ENCODE data around the gene SLC16A10.

DNA sequence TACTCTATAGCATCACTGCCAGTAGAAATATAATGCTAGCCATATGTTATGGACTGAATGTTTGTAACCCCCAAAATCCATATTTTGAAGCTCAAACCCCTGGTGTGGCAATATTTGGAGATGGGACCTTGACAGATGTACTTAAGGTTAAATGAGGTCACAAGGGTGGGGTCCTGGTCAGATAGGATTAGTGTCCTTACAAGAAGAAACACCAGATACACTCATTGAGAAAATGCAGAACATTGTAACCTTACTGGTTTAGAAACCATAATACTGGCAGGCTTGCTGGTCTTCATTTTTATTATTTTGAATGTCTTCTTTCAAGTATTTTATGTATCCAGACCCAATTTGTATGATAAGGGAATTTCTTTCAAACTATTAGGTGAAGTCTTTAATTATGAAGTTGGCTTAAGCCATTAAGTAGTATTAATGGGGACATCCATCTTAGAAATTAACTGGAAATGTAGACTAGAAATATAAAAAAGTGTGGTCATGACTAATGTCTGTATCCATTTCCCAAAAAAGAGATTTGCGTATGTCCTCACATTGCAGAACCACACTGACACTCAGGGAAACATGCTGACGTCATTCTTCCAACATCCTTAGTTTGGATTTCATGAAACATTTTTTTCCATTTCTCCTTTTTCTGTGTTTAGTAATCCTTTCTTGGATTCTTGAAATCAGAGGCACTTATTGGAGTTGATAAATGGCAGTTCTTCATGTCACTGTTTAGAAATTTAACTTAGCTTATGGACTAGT is 32.4 kb downstream of the SLC16A10 start:
- TF ChIP-seq JUN (IDR thresholded peaks at IDR 0.05; ENCODE audit: low read depth, low read length) (no peak), POLR2A (IDR thresholded peaks at IDR 0.05; ENCODE audit: control extremely low read depth in 1 of 2, low read depth in 2 of 2, low read length in 2 of 2) (no peak), CTCF (IDR thresholded peaks at IDR 0.05; ENCODE audit: control extremely low read depth in 1 of 3, insufficient read depth in 1 of 3, low read depth in 1 of 3, low read length in 3 of 3) (no peak), ZNF274 (IDR thresholded peaks at IDR 0.05; ENCODE audit: borderline replicate concordance, extremely low read depth, low read length) (no peak), YY1 (IDR thresholded peaks at IDR 0.05; ENCODE audit: low read depth, low read length) (no peak), SRF (IDR thresholded peaks at IDR 0.05; ENCODE audit: low read depth, low read length) (no peak), RAD21 (IDR thresholded peaks at IDR 0.05 in 1 of 2, conservative IDR thresholded peaks at IDR 0.05 in 1 of 2; ENCODE audit: low read depth in 2 of 2, low read length in 2 of 2) (no peak), CTBP2 (IDR thresholded peaks at IDR 0.05; ENCODE audit: borderline replicate concordance, insufficient read depth, insufficient read length, low read length) (no peak), BRCA1 (IDR thresholded peaks at IDR 0.05; ENCODE audit: low read depth, low read length) (no peak), MAX (IDR thresholded peaks at IDR 0.05) (no peak), EZH2 (IDR thresholded peaks at IDR 0.05; ENCODE audit: low read depth, low read length, severe bottlenecking) (no peak), SUZ12 (IDR thresholded peaks at IDR 0.05; ENCODE audit: low read length) (no peak)
- TF ChIP-seq, protein P1, sequence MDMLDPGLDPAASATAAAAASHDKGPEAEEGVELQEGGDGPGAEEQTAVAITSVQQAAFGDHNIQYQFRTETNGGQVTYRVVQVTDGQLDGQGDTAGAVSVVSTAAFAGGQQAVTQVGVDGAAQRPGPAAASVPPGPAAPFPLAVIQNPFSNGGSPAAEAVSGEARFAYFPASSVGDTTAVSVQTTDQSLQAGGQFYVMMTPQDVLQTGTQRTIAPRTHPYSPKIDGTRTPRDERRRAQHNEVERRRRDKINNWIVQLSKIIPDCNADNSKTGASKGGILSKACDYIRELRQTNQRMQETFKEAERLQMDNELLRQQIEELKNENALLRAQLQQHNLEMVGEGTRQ (IDR thresholded peaks at IDR 0.05; ENCODE audit: low read length), result no peak
